Left colon (tissue), 2 donors: ENCODE data around the gene PRR23A. TPM values are rescaled to one million over a fixed set of nuclear protein-coding genes. Genes with fewer than 3 reads are reported as not detected.
"Not testable (repeated sequence)": the region's sequence is repeated elsewhere in the genome, so short reads cannot be mapped to it uniquely, and the experiment has no call there.

Experiments
- ATAC-seq: fragments of 200-7000 bp; cut with Tn5 transposase; one replicate; pipeline ENCODE4 v1.9.1; 2020; ENCODE audit warnings: mild to moderate bottlenecking, moderate library complexity
- DNase-seq, 2 donors: peaks; one replicate each; pipeline ENCODE4 v3.0.0-alpha.2; 2020
- intact Hi-C, 2 donors: fragments of 100-400 bp; cut with DNase I in 1 of 2; cut with micrococcal nuclease in 1 of 2; formaldehyde crosslinking; loops; one replicate each; pipeline versions ENCODE4 v1.11.2 to v1.14.0; 2022; cut with DNase I, micrococcal nuclease
- long read RNA-seq: library from polyadenylated mRNA; unstranded; transcript quantifications from one replicate; pipeline ENCODE4 v2.0.0, GENCODE V29; 2021
- total RNA-seq, 2 donors: library from RNA; stranded (reverse); fragmentation: NEBNext Ultra II Directional; extraction: Animal tissue kit (Norgen Biotek cat#: 25700); gene quantifications; one replicate each; pipeline ENCODE4 v1.2.1, GENCODE V29; 2021
- donor health status: DM: no; HTN: no; CAD: no.
- donor health status: DM: yes; HTN: yes; CAD: no.

The PRR23A gene
- not detected for total RNA-seq
- long read RNA-seq, result 0 reads

GRCh38 chr3:139006051-139006716 is at the start of gene PRR23A:
Gene PRR23A, minus strand, starts transcription at chr3:139006268. Its CDS starts 0 bp downstream, at chr3:139006268.
- intact Hi-C loops, result no loop called here
- ATAC-seq, result no peak
- DNase-seq, result no peak

GRCh38 chr3:139052802-139053600 is 46.9 kb upstream of the PRR23A start:
- ATAC-seq (no peak), DNase-seq (no peak)
- intact Hi-C loops, result no loop called here

GRCh38 chr3:139044366-139045210 is 38.5 kb upstream of the PRR23A start, which contains the start of gene PRR23C:
Gene PRR23C, minus strand, starts transcription at chr3:139044892. Its CDS starts 272 bp downstream, at chr3:139044620.
- DNase-seq (no peak), ATAC-seq (no peak)
- intact Hi-C loops, result no loop called here

DNA sequence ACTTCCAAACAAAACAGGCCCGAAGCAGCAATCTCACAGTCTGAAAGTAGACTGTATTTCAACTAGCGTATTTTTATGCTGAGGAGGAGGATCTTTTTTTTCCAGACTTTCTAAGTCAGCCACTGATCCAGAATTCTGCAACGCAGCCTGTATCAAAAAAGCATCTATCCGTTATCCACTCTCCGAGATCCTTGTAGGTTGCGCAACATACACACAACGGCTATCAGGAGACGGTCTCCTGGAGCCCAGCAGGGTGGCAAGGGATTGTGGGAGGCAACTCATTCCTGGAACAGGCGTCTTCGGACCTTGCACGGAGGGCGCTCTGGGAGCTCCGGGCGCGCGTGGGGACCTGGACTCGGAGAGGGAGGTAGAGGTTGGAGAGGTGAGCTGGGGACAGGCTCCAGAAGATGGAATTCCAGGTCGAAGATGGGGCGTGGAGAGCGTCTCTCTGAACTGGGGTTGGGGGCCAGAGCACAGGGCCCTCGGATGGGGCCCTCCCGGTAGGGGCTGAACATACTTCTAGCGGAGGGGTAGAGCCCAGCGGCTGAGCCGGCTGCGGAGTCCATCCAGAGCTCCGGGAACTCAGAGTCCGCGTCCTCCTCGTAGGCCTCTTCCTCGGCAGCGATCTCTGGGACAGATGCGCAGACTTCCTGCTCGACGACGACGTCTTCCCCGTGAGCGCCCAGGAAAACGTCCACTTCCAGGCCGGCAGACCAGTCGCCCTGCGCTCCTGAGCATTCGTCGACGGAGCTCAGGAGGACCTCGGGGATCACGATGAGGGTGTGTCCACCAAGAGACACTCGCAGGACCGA is 37.7 kb upstream of the PRR23A start:
- intact Hi-C loops, result no loop called here
- DNase-seq, result no peak
- ATAC-seq, result no peak

DNA sequence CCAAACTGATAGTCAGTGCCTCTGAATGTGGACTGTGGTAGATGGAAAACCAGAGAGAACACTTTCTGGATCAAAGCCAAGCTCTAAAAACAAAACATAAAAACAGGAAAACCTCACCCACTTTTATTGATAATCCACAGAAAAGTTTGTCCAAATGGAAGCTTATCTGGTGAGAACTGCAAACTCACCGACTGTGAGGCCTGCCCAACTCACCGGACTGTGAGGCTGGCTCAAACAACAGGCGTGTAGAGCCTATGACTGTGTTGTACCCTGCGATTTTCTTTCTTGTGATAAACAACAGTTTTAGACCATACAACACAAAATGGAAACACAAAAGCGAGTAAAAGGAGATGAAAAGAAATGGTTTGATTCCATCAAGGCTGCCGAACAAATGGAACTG is 31.4 kb upstream of the PRR23A start:
- DNase-seq (no peak), ATAC-seq (peak; percentile 49)
- intact Hi-C loops, result no loop called here

DNA sequence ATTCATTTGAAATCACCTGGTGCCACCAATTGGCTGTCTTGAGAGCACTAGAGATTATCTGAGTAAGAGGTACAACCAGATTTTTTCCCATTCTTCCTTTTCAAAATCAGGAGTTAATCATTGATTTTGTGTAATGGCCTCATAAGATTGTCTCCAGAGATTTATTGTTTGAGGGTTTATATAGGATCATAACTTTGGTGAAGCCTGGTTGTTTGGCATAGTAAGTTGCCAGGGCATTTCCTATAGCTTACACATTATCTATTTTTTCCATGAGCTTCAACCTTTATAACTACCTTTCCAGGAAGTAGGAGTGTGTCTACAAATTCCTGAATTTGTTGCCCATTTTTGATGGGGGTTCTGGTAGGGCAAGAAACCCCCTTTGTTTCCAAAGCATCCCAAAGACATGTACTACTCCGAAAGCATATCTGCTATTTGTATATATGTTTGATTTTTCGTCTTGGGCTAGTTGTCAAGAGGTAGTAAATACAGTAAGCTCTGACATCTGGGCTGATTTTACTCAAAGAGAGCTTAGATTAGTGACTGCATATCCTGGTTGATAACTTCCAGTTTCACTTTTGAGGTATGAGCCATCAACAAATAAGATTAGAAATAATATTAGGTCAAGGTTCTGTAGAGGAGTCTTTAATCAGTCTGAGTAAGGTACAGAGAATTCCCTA is 26.4 kb upstream of the PRR23A start:
- ATAC-seq, result peak; percentile 97
- no peak for DNase-seq
- intact Hi-C loops, result no loop called here

GRCh38 chr3:139030576-139030975 is 24.5 kb upstream of the PRR23A start:
- intact Hi-C loops, ATAC-seq, DNase-seq: not testable (repeated sequence)

GRCh38 chr3:139024968-139025367 is 18.9 kb upstream of the PRR23A start:
- no peak for DNase-seq
- ATAC-seq, result no peak
- intact Hi-C loops, result no loop called here

DNA sequence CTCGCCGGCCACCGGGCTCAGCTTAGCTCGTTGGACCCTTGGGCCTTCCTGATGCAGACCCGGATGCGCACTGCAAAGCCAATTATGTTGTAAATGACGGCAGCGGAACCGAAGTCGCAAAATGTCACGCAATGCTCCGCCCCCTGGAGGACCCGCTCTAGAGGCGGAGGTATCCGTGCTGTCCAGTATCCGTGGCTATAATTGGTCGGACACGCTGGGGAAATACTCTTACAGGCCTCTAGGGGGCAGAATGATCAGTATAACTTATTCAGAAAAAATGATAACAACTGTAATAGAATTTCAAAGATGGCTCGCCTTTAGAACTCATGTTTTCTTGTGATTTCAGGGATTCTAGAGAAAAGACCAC is 14.8 kb upstream of the PRR23A start, which contains the start of gene PRR23B:
PRR23B (minus strand) TSS at position 59 of the 367 bp plus-strand sequence. CDS start 265 bp downstream, outside the sequence.
- intact Hi-C loops, result no loop called here
- DNase-seq (no peak), ATAC-seq (no peak)

GRCh38 chr3:139020036-139020867 is 14.2 kb upstream of the PRR23A start:
- ATAC-seq (no peak), DNase-seq (no peak)

DNA sequence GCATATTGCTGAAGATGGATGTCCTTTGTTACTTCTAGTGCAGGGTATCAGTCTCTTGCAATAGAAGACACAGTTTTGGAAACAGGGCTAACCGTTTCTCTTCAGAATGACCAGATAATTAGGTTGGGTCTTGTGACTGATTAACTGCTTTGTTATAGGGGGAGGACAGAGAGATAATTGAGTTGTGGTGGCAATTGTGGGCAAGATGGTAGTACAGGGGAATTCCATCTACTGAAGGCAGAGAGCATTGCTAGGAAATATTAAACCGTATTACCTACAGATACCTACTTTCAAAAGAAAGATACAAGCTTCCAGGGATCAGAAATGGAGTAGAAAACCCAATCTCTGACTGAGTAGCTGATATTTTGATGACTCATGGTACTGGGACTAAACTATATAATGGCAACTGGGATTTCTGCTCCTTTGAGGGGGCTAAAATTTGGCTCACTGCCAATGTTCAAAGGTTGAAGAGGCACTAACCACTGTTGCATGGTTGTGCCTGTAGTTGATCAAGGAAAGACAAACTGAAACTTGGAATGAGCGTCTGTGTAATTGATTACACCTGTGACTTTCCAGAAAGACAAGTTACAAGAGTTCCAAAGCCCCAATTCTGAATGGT is 10.5 kb upstream of the PRR23A start:
- no peak for ATAC-seq
- no peak for DNase-seq
- intact Hi-C loops, result no loop called here

More at GRCh38 chr3:139020036-139020867, 14.2 kb upstream of the PRR23A start:
- intact Hi-C loops, result no loop called here

DNA sequence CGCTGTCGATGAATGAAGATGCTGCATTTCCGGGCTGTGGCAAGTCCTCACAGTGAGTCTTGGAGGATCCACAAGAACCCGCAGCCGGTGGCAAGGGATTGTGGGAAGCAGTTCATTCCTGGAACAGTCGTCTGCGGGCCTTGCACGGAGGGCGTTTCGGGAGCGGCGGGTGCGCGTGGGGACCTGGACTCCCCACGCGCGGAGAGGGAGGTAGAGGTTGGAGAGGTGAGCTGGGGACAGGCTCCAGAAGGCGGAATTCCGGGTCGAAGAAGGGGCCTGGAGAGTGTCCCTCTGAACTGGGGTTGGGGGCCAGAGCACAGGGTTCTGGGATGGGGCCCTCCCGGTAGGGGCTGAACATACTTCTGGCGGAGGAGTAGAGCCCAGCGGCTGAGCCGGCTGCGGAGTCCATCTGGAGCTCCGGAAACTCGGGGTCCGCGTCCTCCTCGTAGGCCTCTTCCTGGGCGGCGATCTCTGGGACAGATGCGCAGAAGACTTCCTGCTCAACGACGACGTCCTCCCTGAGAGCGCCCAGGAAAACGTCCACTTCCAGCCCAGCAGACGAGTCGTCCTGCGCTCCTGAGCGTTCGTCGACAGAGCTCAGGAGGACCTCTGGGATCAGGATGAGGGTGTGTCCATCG is 593 bp downstream of the PRR23A start:
- DNase-seq (no peak), ATAC-seq (no peak)
- intact Hi-C loops, result no loop called here

DNA sequence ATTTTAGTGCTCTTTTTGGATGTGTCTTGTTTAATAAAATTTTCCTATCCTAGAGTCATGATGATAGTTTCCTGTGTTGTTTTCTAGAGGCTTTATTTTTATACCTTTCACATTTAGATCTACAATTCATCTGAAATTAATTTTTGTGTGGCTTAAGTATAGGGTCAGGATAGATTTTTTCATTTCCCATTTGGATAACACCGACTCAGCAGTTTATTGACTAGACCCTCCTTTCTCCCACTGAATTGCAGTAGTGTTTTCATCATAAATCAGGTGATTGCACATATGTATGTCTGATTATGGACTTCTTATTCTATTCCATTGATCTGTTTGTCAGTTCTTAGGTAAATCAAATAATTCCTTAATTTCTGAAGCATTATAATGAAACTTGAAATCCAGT is 10.4 kb downstream of the PRR23A start:
- intact Hi-C loops, result no loop called here
- DNase-seq, result no peak
- no peak for ATAC-seq

DNA sequence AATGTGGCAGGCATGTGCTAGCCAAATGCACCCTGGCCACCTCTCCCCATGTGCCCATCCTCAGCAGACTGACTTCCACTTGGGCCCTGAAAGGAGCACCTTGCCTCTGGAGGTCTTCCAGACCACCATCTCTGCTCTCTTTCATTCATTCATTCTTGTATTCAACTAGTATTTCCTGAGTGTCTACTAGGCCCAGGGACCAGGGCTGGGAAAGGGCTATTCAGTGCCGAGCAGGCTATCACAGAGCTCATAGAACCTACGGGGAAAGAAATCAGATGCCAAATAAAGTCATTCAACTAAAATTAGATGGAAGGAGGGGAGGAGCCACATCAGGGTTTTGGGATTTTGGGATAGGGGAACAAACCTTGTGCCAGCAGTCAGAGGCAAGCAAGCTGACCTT is 18.9 kb downstream of the PRR23A start:
- DNase-seq (no peak), ATAC-seq (no peak)
- intact Hi-C loops, result no loop called here

- no peak for DNase-seq
- no peak for ATAC-seq
- intact Hi-C loops, result no loop called here
Observed at GRCh38 chr3:138985932-138986331, 20.1 kb downstream of the PRR23A start.

- no peak for ATAC-seq
- intact Hi-C loops, result no loop called here
Observed at GRCh38 chr3:138984816-138985215, 21.3 kb downstream of the PRR23A start.

More at GRCh38 chr3:138984816-138985215, 21.3 kb downstream of the PRR23A start:
- DNase-seq, result no peak
